Spleen (tissue), 7 donors: ENCODE results near the gene SGTA.

Experiments
- CTCF ChIP-seq, 11 experiments: fragments of 200-600 bp in 7 of 11; fragments of 450-650 bp in 4 of 11; sonication (generic) in 4 of 11; IDR thresholded peaks in 8 of 11; conservative IDR thresholded peaks in 3 of 11; 1 replicate in 7 of 11; 2 replicates in 4 of 11; pipeline versions ENCODE4 v1.4.0 to v1.8.0; 2016 to 2021; ENCODE audit warnings: antibody characterized with exemption in 11 of 11, inconsistent platforms in 4 of 11, mild to moderate bottlenecking in 1 of 11
- POLR2AphosphoS5 ChIP-seq, 3 donors: sonication (generic); formaldehyde crosslinking; IDR thresholded peaks; one replicate each; pipeline ENCODE4 v1.5.1; 2017; ENCODE audit warnings: antibody characterized with exemption in 3 of 3
- donor health status: DM: no; HTN: no; CAD: no; lungs with moderate emphysema.
- donor health status: DM: no; HTN: no; CAD: no.
- donor health status: DM: no; HTN: no; CAD: no.

GRCh38 chr19:2750808-2751437 lies 32.1 kb downstream of the SGTA start:
- TF ChIP-seq CTCF (IDR thresholded peaks at IDR 0.05 in 8 of 11, conservative IDR thresholded peaks at IDR 0.05 in 3 of 11) = no peak
- no peak for TF ChIP-seq POLR2AphosphoS5 (IDR thresholded peaks at IDR 0.05)
